Glutamatergic neuron (in vitro differentiated cells): ENCODE measurements around the gene COL9A1. TPM values are rescaled to one million over a fixed set of nuclear protein-coding genes. Genes with fewer than 3 reads are reported as not detected.

Experiments
- DNase-seq: peaks from one replicate; pipeline ENCODE4 v3.0.0; 2022
- H3K27ac Mint-ChIP-seq: one replicate; pipeline ENCODE4 v1.8.0; 2020; ENCODE audit warnings: mild to moderate bottlenecking, mixed read lengths, inconsistent platforms; ENCODE audit not compliant: unreplicated experiment
- H3K27me3 Mint-ChIP-seq: one replicate; pipeline ENCODE4 v1.8.0; 2020; ENCODE audit warnings: mild to moderate bottlenecking, moderate library complexity, mixed read lengths, inconsistent platforms; ENCODE audit not compliant: unreplicated experiment
- H3K36me3 Mint-ChIP-seq: one replicate; pipeline ENCODE4 v1.8.0; 2020; ENCODE audit warnings: mild to moderate bottlenecking, mixed read lengths, inconsistent platforms; ENCODE audit not compliant: unreplicated experiment
- H3K4me1 Mint-ChIP-seq: one replicate; pipeline ENCODE4 v1.8.0; 2020; ENCODE audit warnings: mild to moderate bottlenecking, low read depth, mixed read lengths, inconsistent platforms; ENCODE audit not compliant: unreplicated experiment
- H3K4me3 Mint-ChIP-seq: one replicate; pipeline ENCODE4 v1.8.0; 2020; ENCODE audit warnings: mild to moderate bottlenecking, mixed read lengths, inconsistent platforms; ENCODE audit not compliant: unreplicated experiment
- H3K9me3 Mint-ChIP-seq: one replicate; pipeline ENCODE4 v1.8.0; 2020; ENCODE audit warnings: mild to moderate bottlenecking, moderate library complexity, mixed read lengths, inconsistent platforms; ENCODE audit not compliant: unreplicated experiment
- total RNA-seq: library from RNA; stranded (reverse); fragmentation: NEBNext Ultra II Directional; extraction: Animal tissue kit (Norgen Biotek cat#: 25700); gene quantifications from one replicate; pipeline ENCODE4 v1.2.1, GENCODE V29; 2021; ENCODE audit not compliant: unreplicated experiment
- TF ChIP-seq, protein P1 (sequence below): fragments of 200-600 bp; sonication (generic); IDR thresholded peaks from one replicate; pipeline ENCODE4 v1.5.0; 2021; ENCODE audit not compliant: partially characterized antibody, unreplicated experiment

Gene COL9A1
- total RNA-seq, 1 donor from 2014 or later, result 1.8 TPM

DNA sequence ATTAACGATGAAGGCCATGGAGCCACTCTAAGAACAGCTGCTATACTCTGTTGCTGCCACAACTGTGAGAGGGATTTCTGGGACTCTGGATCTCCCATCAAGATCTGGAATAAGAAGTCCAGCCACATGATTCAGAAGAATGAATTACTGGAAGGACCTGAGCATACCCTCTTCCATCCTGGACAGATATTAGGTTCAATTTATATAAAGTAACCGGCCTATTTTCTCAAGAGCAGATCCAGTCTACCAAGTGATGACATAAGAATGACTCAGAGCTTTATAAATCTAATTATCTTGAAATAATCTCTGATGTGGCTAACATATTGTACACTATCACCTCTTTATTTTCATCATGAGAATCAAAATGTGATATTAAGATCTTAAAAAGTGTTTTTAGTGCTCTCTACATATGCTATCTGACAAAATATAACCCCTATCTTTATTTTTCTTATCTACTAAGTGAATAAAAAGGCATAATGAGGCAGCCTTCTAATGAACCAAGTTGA lies 45.1 kb downstream of the COL9A1 start:
- no peak overlapping the region for H3K4me3 Mint-ChIP-seq
- DNase-seq, result no peak
- H3K4me1 Mint-ChIP-seq, result no peaks in the 10 kb centered on the region
- no peaks in the 10 kb centered on the region for H3K36me3 Mint-ChIP-seq
- no peaks in the 10 kb centered on the region for H3K27me3 Mint-ChIP-seq
- TF ChIP-seq, protein P1, sequence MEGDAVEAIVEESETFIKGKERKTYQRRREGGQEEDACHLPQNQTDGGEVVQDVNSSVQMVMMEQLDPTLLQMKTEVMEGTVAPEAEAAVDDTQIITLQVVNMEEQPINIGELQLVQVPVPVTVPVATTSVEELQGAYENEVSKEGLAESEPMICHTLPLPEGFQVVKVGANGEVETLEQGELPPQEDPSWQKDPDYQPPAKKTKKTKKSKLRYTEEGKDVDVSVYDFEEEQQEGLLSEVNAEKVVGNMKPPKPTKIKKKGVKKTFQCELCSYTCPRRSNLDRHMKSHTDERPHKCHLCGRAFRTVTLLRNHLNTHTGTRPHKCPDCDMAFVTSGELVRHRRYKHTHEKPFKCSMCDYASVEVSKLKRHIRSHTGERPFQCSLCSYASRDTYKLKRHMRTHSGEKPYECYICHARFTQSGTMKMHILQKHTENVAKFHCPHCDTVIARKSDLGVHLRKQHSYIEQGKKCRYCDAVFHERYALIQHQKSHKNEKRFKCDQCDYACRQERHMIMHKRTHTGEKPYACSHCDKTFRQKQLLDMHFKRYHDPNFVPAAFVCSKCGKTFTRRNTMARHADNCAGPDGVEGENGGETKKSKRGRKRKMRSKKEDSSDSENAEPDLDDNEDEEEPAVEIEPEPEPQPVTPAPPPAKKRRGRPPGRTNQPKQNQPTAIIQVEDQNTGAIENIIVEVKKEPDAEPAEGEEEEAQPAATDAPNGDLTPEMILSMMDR, result no peak
- H3K9me3 Mint-ChIP-seq, result no peaks in the 10 kb centered on the region
- H3K27ac Mint-ChIP-seq, result no peak overlapping the region

- TF ChIP-seq, protein P1, result no peak
- H3K4me3 Mint-ChIP-seq, result no peak overlapping the region
- no peaks in the 10 kb centered on the region for H3K4me1 Mint-ChIP-seq
- DNase-seq, result no peak
- no peaks in the 10 kb centered on the region for H3K27me3 Mint-ChIP-seq
- H3K36me3 Mint-ChIP-seq, result no peaks in the 10 kb centered on the region
- H3K27ac Mint-ChIP-seq, result no peak overlapping the region
- no peaks in the 10 kb centered on the region for H3K9me3 Mint-ChIP-seq
Observed at GRCh38 chr6:70254784-70255183, 48.1 kb downstream of the COL9A1 start.

GRCh38 chr6:70253923-70254322 lies 49.0 kb downstream of the COL9A1 start:
- no peak overlapping the region for H3K27ac Mint-ChIP-seq
- TF ChIP-seq, protein P1, result no peak

GRCh38 chr6:70252604-70253003 lies 50.3 kb downstream of the COL9A1 start:
- DNase-seq, result no peak
- TF ChIP-seq, protein P1, result no peak
- H3K9me3 Mint-ChIP-seq, result no peaks in the 10 kb centered on the region
- no peak overlapping the region for H3K4me3 Mint-ChIP-seq
- H3K4me1 Mint-ChIP-seq, result no peaks in the 10 kb centered on the region
- no peaks in the 10 kb centered on the region for H3K27me3 Mint-ChIP-seq
- no peak overlapping the region for H3K27ac Mint-ChIP-seq
- no peaks in the 10 kb centered on the region for H3K36me3 Mint-ChIP-seq

More at GRCh38 chr6:70253923-70254322, 49.0 kb downstream of the COL9A1 start:
- no peaks in the 10 kb centered on the region for H3K27me3 Mint-ChIP-seq
- no peaks in the 10 kb centered on the region for H3K4me1 Mint-ChIP-seq
- H3K36me3 Mint-ChIP-seq, result no peaks in the 10 kb centered on the region
- DNase-seq, result no peak
- H3K9me3 Mint-ChIP-seq, result no peaks in the 10 kb centered on the region
- H3K4me3 Mint-ChIP-seq, result no peak overlapping the region

GRCh38 chr6:70246118-70246517 lies 56.8 kb downstream of the COL9A1 start:
- H3K27ac Mint-ChIP-seq, result no peak overlapping the region
- no peak for DNase-seq
- no peaks in the 10 kb centered on the region for H3K4me1 Mint-ChIP-seq
- H3K27me3 Mint-ChIP-seq, result no peaks in the 10 kb centered on the region
- H3K4me3 Mint-ChIP-seq, result no peak overlapping the region
- TF ChIP-seq, protein P1, result no peak
- H3K9me3 Mint-ChIP-seq, result no peaks in the 10 kb centered on the region
- no peaks in the 10 kb centered on the region for H3K36me3 Mint-ChIP-seq
